ENCODE measurements around the gene ARHGAP21. TPM values are rescaled to one million over a fixed set of nuclear protein-coding genes. Genes with fewer than 3 reads are reported as not detected.

ARHGAP21 gene
- polyA plus RNA-seq, 2 of the 4 experiments (the other 2 are of a cell fraction): 30.5 to 84.4 TPM

DNA sequence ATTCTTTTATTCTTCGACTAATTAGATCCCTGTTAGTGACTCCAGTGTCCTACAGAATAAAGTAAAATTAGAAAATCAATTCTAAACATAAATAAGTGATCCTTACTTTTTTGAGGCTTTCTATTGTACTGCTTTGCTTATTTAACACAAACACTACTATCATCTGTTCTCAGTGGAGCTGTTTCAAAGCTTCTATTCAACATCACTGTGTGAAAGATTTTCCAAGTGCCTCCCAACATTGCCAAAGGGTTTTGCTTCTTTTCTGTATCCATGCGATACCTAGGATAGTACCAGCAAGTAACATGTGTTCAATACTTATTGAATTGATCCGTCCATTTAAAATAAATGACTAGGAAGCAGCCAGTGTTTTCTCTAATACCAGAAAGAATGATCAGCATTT is 125.7 kb downstream of the ARHGAP21 start:
- ATAC-seq (no peak), DNase-seq (ENCODE audit: low read depth in 1 of 2, low spot score in 1 of 2) (no peak), FAIRE-seq (no peak)
- Histone ChIP-seq H3K27ac (no peak overlapping the region), H3K9me3 (no peaks in the 10 kb centered on the region), H3K4me2 (no peak overlapping the region), H3K4me1 (no peaks in the 10 kb centered on the region), H3K4me3 (no peak overlapping the region)
- WGBS (ENCODE audit: missing lambda C conversion rate): 90% methylated on average over 3 of the region's 3 CpGs
- ChIA-PET POLR2A (no interaction called here), CTCF (interaction anchor here (1.4 to 3.8 kb wide), 2 partner anchors 20 to 483 kb away, joined by 5 to 11 read pairs; no protein-coding TSS in a partner anchor)
- TF ChIP-seq HOXB5 (CRISPR knock-in tag; IDR thresholded peaks at IDR 0.05): no peak
- TF ChIP-seq ZNF302 (CRISPR knock-in tag; IDR thresholded peaks at IDR 0.05): no peak
- TF ChIP-seq MYC (IDR thresholded peaks at IDR 0.05; ENCODE audit: borderline replicate concordance, low read length): no peak
- no peak for TF ChIP-seq HOXB13 (CRISPR knock-in tag; IDR thresholded peaks at IDR 0.05; ENCODE audit: low read depth)
- TF ChIP-seq PHF8 (IDR thresholded peaks at IDR 0.05; ENCODE audit: borderline replicate concordance, low read depth): no peak
- TF ChIP-seq HDAC2 (IDR thresholded peaks at IDR 0.05): no peak
- TF ChIP-seq ZC3H11A (IDR thresholded peaks at IDR 0.05): no peak
- TF ChIP-seq EHMT2 (IDR thresholded peaks at IDR 0.05; ENCODE audit: low read depth): no peak
- no peak for TF ChIP-seq EHF (CRISPR knock-in tag; IDR thresholded peaks at IDR 0.05)

- FAIRE-seq (no peak), ATAC-seq (no peak), DNase-seq (ENCODE audit: low read depth in 1 of 2, low spot score in 1 of 2) (no peak)
- Histone ChIP-seq H3K4me3 (no peak overlapping the region), H3K4me1 (no peaks in the 10 kb centered on the region), H3K4me2 (no peak overlapping the region), H3K9me3 (no peaks in the 10 kb centered on the region), H3K27ac (no peak overlapping the region)
- WGBS (ENCODE audit: missing lambda C conversion rate): 92% methylated on average over 7 of the region's 7 CpGs
- ChIA-PET CTCF (interaction anchor here (1.4 to 3.8 kb wide), 2 partner anchors 21 to 484 kb away, joined by 5 to 11 read pairs; no protein-coding TSS in a partner anchor), POLR2A (no interaction called here)
- TF ChIP-seq MAFK (IDR thresholded peaks at IDR 0.05; ENCODE audit: partially characterized antibody) (no peak), ELK1 (IDR thresholded peaks at IDR 0.05; ENCODE audit: low read depth, low read length) (no peak), CBX8 (IDR thresholded peaks at IDR 0.05) (no peak), CHD2 (IDR thresholded peaks at IDR 0.05; ENCODE audit: low read length, partially characterized antibody) (no peak), ZSCAN20 (CRISPR knock-in tag; IDR thresholded peaks at IDR 0.05) (no peak), NPAS2 (CRISPR knock-in tag; IDR thresholded peaks at IDR 0.05; ENCODE audit: borderline replicate concordance) (no peak), USF2 (IDR thresholded peaks at IDR 0.05) (no peak), MAZ (IDR thresholded peaks at IDR 0.05; ENCODE audit: borderline replicate concordance, low read depth, low read length) (no peak), EP300 (IDR thresholded peaks at IDR 0.05) (no peak)
- TF ChIP-seq, protein P1, sequence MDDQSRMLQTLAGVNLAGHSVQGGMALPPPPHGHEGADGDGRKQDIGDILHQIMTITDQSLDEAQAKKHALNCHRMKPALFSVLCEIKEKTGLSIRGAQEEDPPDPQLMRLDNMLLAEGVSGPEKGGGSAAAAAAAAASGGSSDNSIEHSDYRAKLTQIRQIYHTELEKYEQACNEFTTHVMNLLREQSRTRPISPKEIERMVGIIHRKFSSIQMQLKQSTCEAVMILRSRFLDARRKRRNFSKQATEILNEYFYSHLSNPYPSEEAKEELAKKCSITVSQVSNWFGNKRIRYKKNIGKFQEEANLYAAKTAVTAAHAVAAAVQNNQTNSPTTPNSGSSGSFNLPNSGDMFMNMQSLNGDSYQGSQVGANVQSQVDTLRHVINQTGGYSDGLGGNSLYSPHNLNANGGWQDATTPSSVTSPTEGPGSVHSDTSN (IDR thresholded peaks at IDR 0.05): no peak
- TF ChIP-seq, protein P2, sequence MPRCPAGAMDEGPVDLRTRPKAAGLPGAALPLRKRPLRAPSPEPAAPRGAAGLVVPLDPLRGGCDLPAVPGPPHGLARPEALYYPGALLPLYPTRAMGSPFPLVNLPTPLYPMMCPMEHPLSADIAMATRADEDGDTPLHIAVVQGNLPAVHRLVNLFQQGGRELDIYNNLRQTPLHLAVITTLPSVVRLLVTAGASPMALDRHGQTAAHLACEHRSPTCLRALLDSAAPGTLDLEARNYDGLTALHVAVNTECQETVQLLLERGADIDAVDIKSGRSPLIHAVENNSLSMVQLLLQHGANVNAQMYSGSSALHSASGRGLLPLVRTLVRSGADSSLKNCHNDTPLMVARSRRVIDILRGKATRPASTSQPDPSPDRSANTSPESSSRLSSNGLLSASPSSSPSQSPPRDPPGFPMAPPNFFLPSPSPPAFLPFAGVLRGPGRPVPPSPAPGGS (IDR thresholded peaks at IDR 0.05): no peak
Observed at GRCh38 chr10:24597426-24597825, 126.3 kb downstream of the ARHGAP21 start.

Data from A549 (cell line).